ENCODE data around the gene FRMD4A. TPM values are rescaled to one million over a fixed set of nuclear protein-coding genes. Genes with fewer than 3 reads are reported as not detected.

Gene FRMD4A
- total RNA-seq, 1 experiment from 2014 or later, result 19.6 TPM

DNA sequence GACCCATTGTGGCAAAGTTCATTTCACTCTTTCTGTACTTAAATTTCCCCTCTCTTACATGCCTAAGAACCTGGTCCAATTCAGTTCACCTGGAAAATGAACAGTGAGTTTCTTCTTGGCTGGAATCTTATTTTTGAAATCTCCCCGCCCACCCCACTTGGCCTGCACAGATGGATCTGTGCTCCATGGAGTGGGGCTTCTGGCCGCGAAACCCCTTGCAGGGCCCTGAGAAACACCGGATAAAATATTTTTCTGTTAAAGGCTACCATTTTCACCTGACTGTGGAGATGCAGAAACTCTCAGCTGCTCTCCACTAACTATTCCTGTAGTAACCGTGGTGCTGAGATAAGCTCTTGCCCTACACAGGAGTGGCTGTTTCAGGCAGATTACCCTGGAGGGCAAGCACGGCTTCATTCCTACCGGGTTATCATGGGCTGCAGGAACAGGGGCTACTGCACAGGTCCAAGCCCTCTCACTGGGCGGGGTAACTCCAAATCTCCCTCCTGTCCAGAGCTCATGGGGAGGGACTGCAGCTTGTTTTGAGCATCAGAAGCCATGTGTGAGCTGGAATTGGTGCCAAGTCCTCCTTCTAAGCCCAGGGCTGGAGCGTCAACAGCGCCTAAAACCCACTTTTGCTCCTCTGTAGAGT lies 625.1 kb downstream of the FRMD4A start:
- no peak overlapping the region for H2AFZ ChIP-seq (ENCODE audit: low read length)
- H3K14ac ChIP-seq (ENCODE audit: insufficient read depth, low read length), result no peak overlapping the region; the same call in 1 of the 2 replicates
- H3T11ph ChIP-seq (ENCODE audit: low read length), result no peak overlapping the region
- WGBS (ENCODE audit: extremely low coverage, insufficient read length, low lambda C conversion rate), result no CpG with 5 or more reads among the region's 10 CpGs
- H3K27ac Mint-ChIP-seq, result peak overlapping the region; percentile 59 to 94 (median 88)
- peak overlapping the region; percentile 60 for H3K4me2 ChIP-seq (ENCODE audit: insufficient read depth, insufficient read length, low read length)
- H2BK12ac ChIP-seq (ENCODE audit: insufficient read length, low read depth, low read length), result peak overlapping the region; percentile 15
- H3K18ac ChIP-seq (ENCODE audit: insufficient read length, low read depth, low read length), result no peak overlapping the region
- peaks cover 11 to 13% (median 11%) of the 10 kb centered on the region in 3 experiments; a peak in 5 of 7 replicates for H3K36me3 Mint-ChIP-seq (ENCODE audit: insufficient read depth in 1 of 3, low read depth in 3 of 3)
- H3K9ac ChIP-seq (ENCODE audit: extremely low read depth, insufficient read length, low read length), result no peak overlapping the region
- H3K4me1 ChIP-seq (ENCODE audit: insufficient read depth, low read length), result peaks cover 2% of the 10 kb centered on the region; the same call in 1 of the 2 replicates
- H3K9me3 Mint-ChIP-seq, result no peaks in the 10 kb centered on the region
- H3K23me2 ChIP-seq (ENCODE audit: insufficient read length, low read depth, low read length, poor library complexity, severe bottlenecking), result peaks cover 12% of the 10 kb centered on the region
- no peaks in the 10 kb centered on the region for H3K9me3 ChIP-seq (ENCODE audit: control insufficient read depth, low read depth, low read length)
- no peak overlapping the region for H2BK15ac ChIP-seq (ENCODE audit: low read depth, low read length)
- H4K8ac ChIP-seq (replicated peaks; ENCODE audit: insufficient read length, low read depth, low read length), result no peak overlapping the region
- H2AK5ac ChIP-seq (ENCODE audit: insufficient read length, low read length), result no peak overlapping the region
- no peak overlapping the region for H3K56ac ChIP-seq (ENCODE audit: insufficient read length, low read depth, low read length)
- H3K79me1 ChIP-seq (ENCODE audit: insufficient read depth, low read depth, low read length, poor library complexity, severe bottlenecking), result no peaks in the 10 kb centered on the region
- no peak overlapping the region for H2BK5ac ChIP-seq (ENCODE audit: insufficient read length, low read length)
- H4K5ac ChIP-seq (ENCODE audit: insufficient read length, low read depth, low read length), result no peak overlapping the region
- H3K27me3 Mint-ChIP-seq (ENCODE audit: low read depth), result no peaks in the 10 kb centered on the region
- no peak overlapping the region for H2BK120ac ChIP-seq (ENCODE audit: low read depth, low read length, poor library complexity, severe bottlenecking)
- H3K4me1 Mint-ChIP-seq, result peaks cover 67 to 79% of the 10 kb centered on the region in 2 experiments
- H3K23ac ChIP-seq (ENCODE audit: insufficient read length, low read depth, low read length), result no peak overlapping the region
- H3K4ac ChIP-seq (ENCODE audit: low read depth, low read length), result no peak overlapping the region
- H4K91ac ChIP-seq (ENCODE audit: insufficient read length, low read depth, low read length), result no peak overlapping the region
- no peaks in the 10 kb centered on the region for H3K79me2 ChIP-seq (ENCODE audit: insufficient read depth, low read length)
- H3K27ac ChIP-seq (ENCODE audit: insufficient read length, low read depth, low read length), result no peak overlapping the region
- H2BK20ac ChIP-seq (ENCODE audit: low read depth, low read length, poor library complexity, severe bottlenecking), result no peak overlapping the region
- TF ChIP-seq CTCF (conservative IDR thresholded peaks at IDR 0.05), result no peak
- no peaks in the 10 kb centered on the region for H3K27me3 ChIP-seq (ENCODE audit: insufficient read depth, low read length)
- no peak for DNase-seq
- H4K20me1 ChIP-seq (ENCODE audit: control insufficient read depth, insufficient read depth, insufficient read length), result no peaks in the 10 kb centered on the region
- H3K4me3 Mint-ChIP-seq, result peak overlapping the region; percentile 67 to 90

Measured in H9 (cell line).